IMR-90 (cell line): ENCODE measurements around the gene ANKMY1. TPM values are rescaled to one million over a fixed set of nuclear protein-coding genes. Genes with fewer than 3 reads are reported as not detected.

Experiments used
- ATAC-seq: fragments of 200-7000 bp; cut with Tn5 transposase; 2 replicates; pipeline ENCODE4 v1.9.1; 2020; ENCODE audit warnings: low read depth, mild to moderate bottlenecking, moderate library complexity
- BruUV-seq: library from RNA; stranded (reverse); fragments of 400-500 nt; replicated peaks from 2 replicates; lab custom pipeline; 2021; lab: Mats Ljungman, UMichigan
- CTCF ChIA-PET: fragments of 300-600 bp; formaldehyde crosslinking; extraction: SDS; loops from one replicate; lab custom pipeline; 2021; ENCODE audit warnings: antibody characterized with exemption; lab: Yijun Ruan, JAX
- POLR2A ChIA-PET: fragments of 300-600 bp; sonication (Branson Sonifier 250); formaldehyde crosslinking; loops from one replicate; lab custom pipeline; 2022; ENCODE audit warnings: antibody characterized with exemption; ENCODE audit not compliant: unreplicated experiment; lab: Charles Lee
- DNase-seq: peaks from one replicate; pipeline ENCODE4 v3.0.0; 2013
- H2AFZ ChIP-seq: replicated peaks from 2 replicates; pipeline ENCODE3; 2013; ENCODE audit warnings: low read length, mild to moderate bottlenecking; ENCODE audit not compliant: poor library complexity
- H2AK5ac ChIP-seq: 2 replicates; pipeline ENCODE4 v1.6.1; 2013; ENCODE audit warnings: low read depth, low read length, inconsistent platforms
- H2AK9ac ChIP-seq: replicated peaks from 2 replicates; pipeline ENCODE3; 2013; ENCODE audit warnings: mild to moderate bottlenecking, low read depth, low read length, moderate library complexity; ENCODE audit not compliant: poor library complexity
- H2BK120ac ChIP-seq: 2 replicates; pipeline ENCODE4 v1.6.1; 2013; ENCODE audit warnings: low read depth, low read length, inconsistent platforms
- H2BK15ac ChIP-seq: 3 replicates; pipeline ENCODE4 v1.6.1; 2013; ENCODE audit warnings: low read depth, low read length, inconsistent platforms
- H2BK20ac ChIP-seq: 2 replicates; pipeline ENCODE4 v1.6.1; 2013; ENCODE audit warnings: low read depth, mild to moderate bottlenecking, inconsistent platforms, low read length, moderate library complexity
- H2BK5ac ChIP-seq: 2 replicates; pipeline ENCODE4 v1.6.1; 2013; ENCODE audit warnings: mild to moderate bottlenecking, low read depth, low read length, inconsistent platforms; ENCODE audit not compliant: poor library complexity, severe bottlenecking
- H3K14ac ChIP-seq: replicated peaks from 2 replicates; pipeline ENCODE4 v1.6.1; 2013; ENCODE audit warnings: low read depth, low read length, inconsistent platforms
- H3K18ac ChIP-seq: 2 replicates; pipeline ENCODE4 v1.6.1; 2013; ENCODE audit warnings: low read depth, low read length, control low read depth
- H3K23ac ChIP-seq: 2 replicates; pipeline ENCODE4 v1.6.1; 2013; ENCODE audit warnings: low read depth, low read length, inconsistent platforms
- H3K27ac ChIP-seq: 2 replicates; pipeline ENCODE4 v1.5.1; 2013; ENCODE audit warnings: mild to moderate bottlenecking, control low read depth, low read length; ENCODE audit not compliant: insufficient read depth
- H3K27me3 ChIP-seq: 2 replicates; pipeline ENCODE4 v1.6.1; 2013; ENCODE audit warnings: low read length; ENCODE audit not compliant: control insufficient read depth, insufficient read depth
- H3K36me3 ChIP-seq: 2 replicates; pipeline ENCODE4 v1.6.1; 2013; ENCODE audit warnings: low read length, mixed read lengths; ENCODE audit not compliant: control insufficient read depth, insufficient read depth
- H3K4ac ChIP-seq: 2 replicates; pipeline ENCODE4 v1.6.1; 2013; ENCODE audit warnings: low read depth, low read length, inconsistent platforms
- H3K4me1 ChIP-seq: 2 replicates; pipeline ENCODE4 v1.6.1; 2013; ENCODE audit warnings: low read length, mixed read lengths; ENCODE audit not compliant: control insufficient read depth, insufficient read depth
- H3K4me2 ChIP-seq: 2 replicates; pipeline ENCODE4 v1.6.1; 2013; ENCODE audit warnings: low read depth, mild to moderate bottlenecking, control low read depth, low read length, moderate library complexity
- H3K4me3 ChIP-seq: 2 replicates; pipeline ENCODE4 v1.5.1; 2013; ENCODE audit warnings: low read depth, mild to moderate bottlenecking, control low read depth, low read length, moderate library complexity; ENCODE audit not compliant: insufficient read depth
- H3K56ac ChIP-seq: 2 replicates; pipeline ENCODE4 v1.6.1; 2013; ENCODE audit warnings: low read length, inconsistent platforms; ENCODE audit not compliant: insufficient read depth; ENCODE audit errors: extremely low read depth
- H3K79me1 ChIP-seq, 2 experiments: 2 replicates each; pipeline ENCODE4 v1.6.1; 2013; ENCODE audit warnings: low read length in 2 of 2, inconsistent platforms in 1 of 2, low read depth in 1 of 2
- H3K9ac ChIP-seq: 2 replicates; pipeline ENCODE4 v1.6.1; 2013; ENCODE audit warnings: low read depth, low read length, control low read depth
- H3K9me1 ChIP-seq: 2 replicates; pipeline ENCODE4 v1.6.1; 2013; ENCODE audit warnings: low read length, inconsistent platforms; ENCODE audit not compliant: insufficient read depth
- H3K9me3 ChIP-seq: 2 replicates; pipeline ENCODE4 v1.6.1; 2013; ENCODE audit warnings: low read length; ENCODE audit not compliant: control insufficient read depth, insufficient read depth
- H4K20me1 ChIP-seq: 2 replicates; pipeline ENCODE4 v1.6.1; 2013; ENCODE audit warnings: low read length, inconsistent platforms; ENCODE audit not compliant: insufficient read depth
- H4K5ac ChIP-seq: 2 replicates; pipeline ENCODE4 v1.6.1; 2013; ENCODE audit warnings: mild to moderate bottlenecking, low read depth, low read length, control low read depth
- H4K8ac ChIP-seq, 2 experiments: 2 replicates each; pipeline ENCODE4 v1.6.1; 2013; ENCODE audit warnings: low read depth in 2 of 2, low read length in 2 of 2, control low read depth in 1 of 2, inconsistent platforms in 1 of 2
- H4K91ac ChIP-seq: 2 replicates; pipeline ENCODE4 v1.6.1; 2013; ENCODE audit warnings: low read depth, low read length, inconsistent platforms; ENCODE audit not compliant: insufficient read depth
- BHLHE40 ChIP-seq: fragments of 150-350 bp; IDR thresholded peaks from 2 replicates; pipeline ENCODE4 v1.6.1; 2016; ENCODE audit warnings: mild to moderate bottlenecking, low read depth, low read length
- CEBPB ChIP-seq: IDR thresholded peaks from 2 replicates; pipeline ENCODE4 v1.6.1; 2012; ENCODE audit warnings: low read depth, low read length, improper control_type of control experiment
- MAZ ChIP-seq: IDR thresholded peaks from 2 replicates; pipeline ENCODE4 v1.6.1; 2012; ENCODE audit warnings: low read depth, mild to moderate bottlenecking, low read length, improper control_type of control experiment, moderate library complexity, borderline replicate concordance
- NFE2L2 ChIP-seq: fragments of 150-350 bp; IDR thresholded peaks from 2 replicates; pipeline ENCODE4 v1.6.1; 2016; ENCODE audit warnings: low read depth, mild to moderate bottlenecking, low read length
- POLR2A ChIP-seq: IDR thresholded peaks from 2 replicates; pipeline ENCODE4 v1.6.1; 2012; ENCODE audit warnings: mild to moderate bottlenecking, low read depth, low read length
- RCOR1 ChIP-seq: IDR thresholded peaks from 2 replicates; pipeline ENCODE4 v1.6.1; 2012; ENCODE audit warnings: mild to moderate bottlenecking, low read length, improper control_type of control experiment; ENCODE audit not compliant: insufficient replicate concordance
- SMC3 ChIP-seq: fragments of 150-350 bp; IDR thresholded peaks from 2 replicates; pipeline ENCODE4 v1.6.1; 2016; ENCODE audit warnings: low read depth, mild to moderate bottlenecking, antibody characterized with exemption, low read length, moderate library complexity
- WGBS, 2 experiments: methylation state at CpG; one replicate each; pipeline versions ENCODE4 v1.1.5 to v1.1.7; 2013; ENCODE audit warnings: missing lambda C conversion rate in 2 of 2; ENCODE audit not compliant: insufficient read length in 1 of 2; ENCODE audit errors: extremely low coverage in 2 of 2; 5-methylcytosine and 5-hydroxymethylcytosine counted together
- dilution Hi-C: fragments of 300-500 bp; cut with HindIII; formaldehyde crosslinking; loops from one replicate; pipeline ENCODE4 v1.14.3; 2018; ENCODE audit warnings: low sequenced_read_pairs; ENCODE audit not compliant: unreplicated experiment
- in situ Hi-C: fragments of 300-500 bp; cut with MboI; formaldehyde crosslinking; loops from 3 replicates; pipeline ENCODE4 v1.14.3; 2019; ENCODE audit warnings: low sequenced_read_pairs, inconsistent platforms, mixed read lengths
- intact Hi-C: fragments of 100-400 bp; cut with micrococcal nuclease; formaldehyde crosslinking; loops from 2 replicates; pipeline ENCODE4 v1.10.0; 2022
- polyA plus RNA-seq, 3 experiments: library from polyadenylated mRNA; depleted of rRNA; stranded (reverse); fragments of >200 nt; gene quantifications; 2 replicates each; pipeline ENCODE4 v1.2.3, GENCODE V29; 2012; ENCODE audit warnings: low replicate concordance in 1 of 3
- total RNA-seq: library from RNA; depleted of rRNA; stranded (reverse); fragments of >200 nt; gene quantifications from 2 replicates; pipeline ENCODE4 v1.2.3, GENCODE V29; 2012
- TF ChIP-seq, protein P1 (sequence below): fragments of 150-350 bp; IDR thresholded peaks from 2 replicates; pipeline ENCODE4 v1.6.1; 2016; ENCODE audit warnings: low read depth, mild to moderate bottlenecking, low read length, moderate library complexity, borderline replicate concordance
- TF ChIP-seq, protein P2 (sequence below): conservative IDR thresholded peaks from 2 replicates; pipeline ENCODE4 v1.5.1; 2012; ENCODE audit warnings: mild to moderate bottlenecking, low read depth, low read length, improper control_type of control experiment
- TF ChIP-seq, protein P3 (sequence below): fragments of 150-350 bp; IDR thresholded peaks from 2 replicates; pipeline ENCODE4 v1.6.1; 2017; ENCODE audit warnings: mild to moderate bottlenecking, antibody characterized with exemption, low read length, low read depth

Gene ANKMY1
- total and polyA plus RNA-seq, 2 of the 4 experiments (the other 2 are of a cell fraction): 2.9 to 5.5 TPM

DNA sequence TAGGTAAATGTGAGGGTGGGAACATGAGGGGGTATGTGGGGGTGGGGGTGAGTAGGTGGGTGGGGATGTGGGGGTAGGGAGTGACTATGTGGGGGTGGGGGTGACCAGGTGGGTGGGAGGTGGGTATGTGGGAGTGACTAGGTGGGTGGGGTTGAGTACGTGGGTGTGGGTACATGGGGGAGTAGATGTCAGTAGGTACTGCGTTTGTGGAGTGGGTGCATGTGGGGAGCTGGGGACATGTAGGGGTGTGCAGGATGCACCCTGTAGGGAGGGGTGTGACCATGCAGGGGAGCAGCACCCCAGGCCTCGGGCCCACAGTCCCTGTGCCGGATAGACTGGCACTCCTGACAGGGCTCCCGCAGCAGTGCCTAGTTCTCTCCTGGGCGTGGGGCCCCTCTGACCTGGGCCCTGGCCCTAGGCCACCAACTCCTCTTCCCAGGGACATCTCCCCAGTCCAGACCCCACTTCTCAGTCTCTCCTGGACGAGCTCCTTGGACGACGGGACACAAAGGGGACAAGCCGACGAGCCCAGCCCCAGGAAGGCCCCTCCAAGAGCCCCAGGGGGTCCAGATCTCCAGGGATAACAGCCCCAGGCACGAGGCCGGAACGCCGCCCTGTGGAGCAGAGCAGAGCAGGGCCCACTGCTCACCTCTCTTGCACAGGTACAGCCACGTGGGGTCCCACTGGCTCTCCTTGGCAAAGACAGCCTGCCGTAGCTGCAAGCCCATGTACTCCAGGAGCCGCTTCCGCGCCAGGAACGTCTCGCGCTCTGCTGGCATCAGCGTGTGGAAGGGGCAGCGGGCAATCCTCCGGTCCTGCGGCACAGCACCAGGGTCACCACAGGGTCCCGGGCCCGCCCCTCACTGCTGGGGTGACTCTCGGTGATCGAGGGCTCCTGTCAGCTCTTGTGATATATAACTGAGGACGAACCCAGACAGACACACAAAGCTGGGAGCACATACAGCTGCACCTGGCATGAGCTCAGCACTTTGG lies 58.2 kb downstream of the ANKMY1 start (continued):
- TF ChIP-seq, protein P1, sequence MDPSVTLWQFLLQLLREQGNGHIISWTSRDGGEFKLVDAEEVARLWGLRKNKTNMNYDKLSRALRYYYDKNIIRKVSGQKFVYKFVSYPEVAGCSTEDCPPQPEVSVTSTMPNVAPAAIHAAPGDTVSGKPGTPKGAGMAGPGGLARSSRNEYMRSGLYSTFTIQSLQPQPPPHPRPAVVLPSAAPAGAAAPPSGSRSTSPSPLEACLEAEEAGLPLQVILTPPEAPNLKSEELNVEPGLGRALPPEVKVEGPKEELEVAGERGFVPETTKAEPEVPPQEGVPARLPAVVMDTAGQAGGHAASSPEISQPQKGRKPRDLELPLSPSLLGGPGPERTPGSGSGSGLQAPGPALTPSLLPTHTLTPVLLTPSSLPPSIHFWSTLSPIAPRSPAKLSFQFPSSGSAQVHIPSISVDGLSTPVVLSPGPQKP: no peak
- no peak for TF ChIP-seq SMC3

DNA sequence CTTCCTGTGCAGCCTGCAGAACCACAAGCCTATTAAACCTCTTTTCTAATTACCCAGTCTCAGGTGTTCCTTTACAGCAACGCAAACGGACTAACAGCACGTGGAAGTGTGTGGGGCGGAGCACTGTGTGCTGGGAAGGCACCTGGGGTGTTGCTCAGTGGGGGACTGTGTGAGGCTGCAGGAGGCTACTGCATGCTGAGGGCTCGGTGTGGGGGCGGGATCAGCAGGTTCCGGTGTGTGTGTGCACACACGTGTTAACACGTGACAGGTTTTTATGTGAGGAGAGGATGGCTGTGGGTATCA lies 58.9 kb downstream of the ANKMY1 start:
- ATAC-seq (no peak), DNase-seq (no peak)
- POLR2A ChIA-PET: no interaction called here
- Histone ChIP-seq H2AK5ac (no peak overlapping the region), H3K4ac (no peak overlapping the region), H2BK15ac (no peak overlapping the region), H4K8ac (no peak overlapping the region), H4K5ac (no peak overlapping the region), H3K79me1 (no peaks in the 10 kb centered on the region), H2AFZ (no peak overlapping the region), H4K91ac (no peak overlapping the region), H3K9ac (no peak overlapping the region), H2BK120ac (no peak overlapping the region), H3K4me1 (no peaks in the 10 kb centered on the region), H2BK5ac (no peak overlapping the region), H2BK20ac (no peak overlapping the region), H3K14ac (no peak overlapping the region), H3K27ac (no peak overlapping the region), H3K23ac (no peak overlapping the region), H4K20me1 (no peaks in the 10 kb centered on the region; the same call in 1 of the 2 replicates), H3K9me1 (peaks cover 8% of the 10 kb centered on the region; the same call in 1 of the 2 replicates), H3K27me3 (no peaks in the 10 kb centered on the region), H3K56ac (no peak overlapping the region), H3K4me2 (no peak overlapping the region), H2AK9ac (no peak overlapping the region), H3K36me3 (peaks cover 2% of the 10 kb centered on the region), H3K9me3 (no peaks in the 10 kb centered on the region), H3K4me3 (no peak overlapping the region), H3K18ac (no peak overlapping the region)
- no TSS peak for BruUV-seq
- intact Hi-C loops (no loop called here), in situ Hi-C loops (no loop called here), dilution Hi-C loops (no loop called here)
- WGBS, 2 experiments: 83% methylated on average over 4 of the region's 9 CpGs; no CpG with 5 or more reads in 1 of the 2 experiments
- CTCF ChIA-PET: no interaction called here
- TF ChIP-seq, protein P2, sequence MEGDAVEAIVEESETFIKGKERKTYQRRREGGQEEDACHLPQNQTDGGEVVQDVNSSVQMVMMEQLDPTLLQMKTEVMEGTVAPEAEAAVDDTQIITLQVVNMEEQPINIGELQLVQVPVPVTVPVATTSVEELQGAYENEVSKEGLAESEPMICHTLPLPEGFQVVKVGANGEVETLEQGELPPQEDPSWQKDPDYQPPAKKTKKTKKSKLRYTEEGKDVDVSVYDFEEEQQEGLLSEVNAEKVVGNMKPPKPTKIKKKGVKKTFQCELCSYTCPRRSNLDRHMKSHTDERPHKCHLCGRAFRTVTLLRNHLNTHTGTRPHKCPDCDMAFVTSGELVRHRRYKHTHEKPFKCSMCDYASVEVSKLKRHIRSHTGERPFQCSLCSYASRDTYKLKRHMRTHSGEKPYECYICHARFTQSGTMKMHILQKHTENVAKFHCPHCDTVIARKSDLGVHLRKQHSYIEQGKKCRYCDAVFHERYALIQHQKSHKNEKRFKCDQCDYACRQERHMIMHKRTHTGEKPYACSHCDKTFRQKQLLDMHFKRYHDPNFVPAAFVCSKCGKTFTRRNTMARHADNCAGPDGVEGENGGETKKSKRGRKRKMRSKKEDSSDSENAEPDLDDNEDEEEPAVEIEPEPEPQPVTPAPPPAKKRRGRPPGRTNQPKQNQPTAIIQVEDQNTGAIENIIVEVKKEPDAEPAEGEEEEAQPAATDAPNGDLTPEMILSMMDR: no peak
- TF ChIP-seq, protein P3, sequence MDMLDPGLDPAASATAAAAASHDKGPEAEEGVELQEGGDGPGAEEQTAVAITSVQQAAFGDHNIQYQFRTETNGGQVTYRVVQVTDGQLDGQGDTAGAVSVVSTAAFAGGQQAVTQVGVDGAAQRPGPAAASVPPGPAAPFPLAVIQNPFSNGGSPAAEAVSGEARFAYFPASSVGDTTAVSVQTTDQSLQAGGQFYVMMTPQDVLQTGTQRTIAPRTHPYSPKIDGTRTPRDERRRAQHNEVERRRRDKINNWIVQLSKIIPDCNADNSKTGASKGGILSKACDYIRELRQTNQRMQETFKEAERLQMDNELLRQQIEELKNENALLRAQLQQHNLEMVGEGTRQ: no peak
- TF ChIP-seq NFE2L2 (no peak), MAZ (no peak), BHLHE40 (no peak), CEBPB (no peak), POLR2A (no peak), RCOR1 (no peak)
- TF ChIP-seq, protein P1: no peak
